ENCODE results near the gene ARHGAP33.

The ARHGAP33 gene

DNA sequence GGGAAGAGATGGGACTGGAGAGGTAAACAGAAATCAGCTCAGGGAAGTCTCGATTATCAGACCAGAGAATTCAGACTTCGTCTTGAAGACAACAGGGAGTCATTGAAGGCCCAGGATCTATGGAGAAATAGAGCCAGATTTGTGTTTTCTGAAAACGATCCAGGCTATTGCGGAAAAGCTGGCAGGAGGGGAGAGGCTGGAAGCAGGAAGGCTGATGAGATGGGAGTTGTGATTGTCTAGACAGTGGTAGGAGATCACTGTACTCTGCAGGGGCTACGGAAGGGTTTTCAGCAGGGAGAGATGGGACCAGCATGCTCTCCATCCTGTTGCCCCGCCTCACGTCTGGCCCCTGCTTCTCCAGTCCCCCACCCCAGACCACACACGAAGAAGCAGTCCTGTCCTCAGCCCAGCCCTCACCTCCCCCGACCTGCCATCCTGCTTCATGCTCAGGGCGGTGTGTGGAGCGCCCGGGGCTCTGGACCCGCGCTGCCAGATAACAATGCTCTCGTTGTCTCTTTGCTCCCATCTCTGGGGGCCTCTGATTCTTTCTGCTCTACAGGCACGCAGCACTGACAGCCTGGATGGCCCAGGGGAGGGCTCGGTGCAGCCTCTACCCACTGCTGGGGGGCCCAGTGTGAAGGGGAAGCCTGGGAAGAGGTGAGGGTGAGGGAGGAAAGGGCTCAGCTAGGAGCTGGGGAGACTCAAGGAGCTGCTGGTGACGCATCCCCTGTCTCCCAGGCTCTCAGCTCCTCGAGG is 1.9 kb downstream of the ARHGAP33 start:
- H3K36me3 ChIP-seq (replicated peaks; ENCODE audit: low read depth, low read length) = no peaks in the 10 kb centered on the region
- H4K20me1 ChIP-seq (ENCODE audit: insufficient read depth, low read length) = no peaks in the 10 kb centered on the region
- H3K27me3 ChIP-seq (ENCODE audit: low read depth, low read length) = no peaks in the 10 kb centered on the region
- no peak overlapping the region for H3K4me3 ChIP-seq (ENCODE audit: low read length)
- H3K4me2 ChIP-seq (ENCODE audit: low read length) = no peak overlapping the region
- TF ChIP-seq CTCF (IDR thresholded peaks at IDR 0.05; ENCODE audit: low read depth, low read length) = no peak
- TF ChIP-seq EZH2phosphoT487 (IDR thresholded peaks at IDR 0.05; ENCODE audit: low read depth) = no peak
- no peak overlapping the region for H3K27ac ChIP-seq (ENCODE audit: low read length)
- H3K4me1 ChIP-seq (ENCODE audit: low read length) = peaks cover 23% of the 10 kb centered on the region
- no peaks in the 10 kb centered on the region for H3K9me3 ChIP-seq (ENCODE audit: insufficient read depth, low read length)
- no peak overlapping the region for H3K9ac ChIP-seq (ENCODE audit: low read length)
- no peaks in the 10 kb centered on the region for H3K79me2 ChIP-seq (ENCODE audit: low read length)
- no peak overlapping the region for H2AFZ ChIP-seq (ENCODE audit: low read depth, low read length)

DNA sequence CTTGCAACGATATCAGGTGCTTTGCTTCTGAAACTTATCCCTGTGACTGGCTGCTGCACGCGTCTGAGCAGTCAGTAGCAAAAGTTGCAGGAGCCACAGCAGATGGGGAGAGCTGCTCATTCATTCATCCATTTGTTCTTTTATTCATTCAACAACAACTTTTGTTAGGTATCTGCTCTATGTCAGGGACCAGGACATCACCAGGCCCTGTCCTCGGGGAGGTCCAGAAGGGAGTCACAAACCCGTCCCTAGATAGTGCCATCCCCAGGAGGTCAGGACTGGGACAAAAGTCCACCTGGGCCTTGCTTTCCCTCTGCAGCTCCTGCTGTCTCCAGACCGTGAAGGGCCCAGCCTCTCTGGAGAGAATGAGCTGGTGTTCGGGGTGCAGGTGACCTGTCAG is 2.6 kb downstream of the ARHGAP33 start:
- Histone ChIP-seq H3K36me3 (replicated peaks; ENCODE audit: low read depth, low read length) (no peaks in the 10 kb centered on the region), H3K9ac (ENCODE audit: low read length) (no peak overlapping the region), H3K79me2 (ENCODE audit: low read length) (no peaks in the 10 kb centered on the region), H4K20me1 (ENCODE audit: insufficient read depth, low read length) (no peaks in the 10 kb centered on the region), H3K4me1 (ENCODE audit: low read length) (peaks cover 28% of the 10 kb centered on the region), H3K4me3 (ENCODE audit: low read length) (no peak overlapping the region), H3K27me3 (ENCODE audit: low read depth, low read length) (no peaks in the 10 kb centered on the region), H3K4me2 (ENCODE audit: low read length) (no peak overlapping the region), H3K27ac (ENCODE audit: low read length) (no peak overlapping the region), H2AFZ (ENCODE audit: low read depth, low read length) (no peak overlapping the region), H3K9me3 (ENCODE audit: insufficient read depth, low read length) (no peaks in the 10 kb centered on the region)
- TF ChIP-seq CTCF (IDR thresholded peaks at IDR 0.05; ENCODE audit: low read depth, low read length) (no peak), EZH2phosphoT487 (IDR thresholded peaks at IDR 0.05; ENCODE audit: low read depth) (no peak)

- H3K4me2 ChIP-seq (ENCODE audit: low read length) = no peak overlapping the region
- H3K27me3 ChIP-seq (ENCODE audit: low read depth, low read length) = no peaks in the 10 kb centered on the region
- no peak overlapping the region for H2AFZ ChIP-seq (ENCODE audit: low read depth, low read length)
- H3K36me3 ChIP-seq (replicated peaks; ENCODE audit: low read depth, low read length) = no peaks in the 10 kb centered on the region
- no peaks in the 10 kb centered on the region for H4K20me1 ChIP-seq (ENCODE audit: insufficient read depth, low read length)
- peaks cover 35% of the 10 kb centered on the region for H3K4me1 ChIP-seq (ENCODE audit: low read length)
- no peaks in the 10 kb centered on the region for H3K9me3 ChIP-seq (ENCODE audit: insufficient read depth, low read length)
- no peak for TF ChIP-seq EZH2phosphoT487 (IDR thresholded peaks at IDR 0.05; ENCODE audit: low read depth)
- no peak for TF ChIP-seq CTCF (IDR thresholded peaks at IDR 0.05; ENCODE audit: low read depth, low read length)
- H3K27ac ChIP-seq (ENCODE audit: low read length) = no peak overlapping the region
- no peak overlapping the region for H3K9ac ChIP-seq (ENCODE audit: low read length)
- no peak overlapping the region for H3K4me3 ChIP-seq (ENCODE audit: low read length)
- no peaks in the 10 kb centered on the region for H3K79me2 ChIP-seq (ENCODE audit: low read length)
Measured at GRCh38 chr19:35779033-35779432, 3.7 kb downstream of the ARHGAP33 start.

GRCh38 chr19:35780058-35780457 is 4.7 kb downstream of the ARHGAP33 start:
- no peaks in the 10 kb centered on the region for H3K9me3 ChIP-seq (ENCODE audit: insufficient read depth, low read length)
- H2AFZ ChIP-seq (ENCODE audit: low read depth, low read length) = no peak overlapping the region
- H3K4me2 ChIP-seq (ENCODE audit: low read length) = no peak overlapping the region
- H3K79me2 ChIP-seq (ENCODE audit: low read length) = no peaks in the 10 kb centered on the region
- no peaks in the 10 kb centered on the region for H3K27me3 ChIP-seq (ENCODE audit: low read depth, low read length)
- no peaks in the 10 kb centered on the region for H4K20me1 ChIP-seq (ENCODE audit: insufficient read depth, low read length)
- H3K27ac ChIP-seq (ENCODE audit: low read length) = no peak overlapping the region
- no peak overlapping the region for H3K4me3 ChIP-seq (ENCODE audit: low read length)
- H3K36me3 ChIP-seq (replicated peaks; ENCODE audit: low read depth, low read length) = no peaks in the 10 kb centered on the region
- H3K4me1 ChIP-seq (ENCODE audit: low read length) = peaks cover 33% of the 10 kb centered on the region
- TF ChIP-seq CTCF (IDR thresholded peaks at IDR 0.05; ENCODE audit: low read depth, low read length) = no peak
- no peak for TF ChIP-seq EZH2phosphoT487 (IDR thresholded peaks at IDR 0.05; ENCODE audit: low read depth)
- H3K9ac ChIP-seq (ENCODE audit: low read length) = no peak overlapping the region

Measured in OCI-LY3 (cell line).